Brain microvascular endothelial cell (primary cell): ENCODE measurements around the gene PFN4.
A peak's percentile ranks its signal among the peaks of the same experiment; 100 is the strongest.

ENCODE experiments used
- DNase-seq: peaks from one replicate; pipeline ENCODE4 v3.0.0-alpha.2; 2020
- H3K27ac ChIP-seq: fragments of 250-450 bp; sonication (Bioruptor Pico); 2 replicates; pipeline ENCODE4 v1.5.1; 2020; ENCODE audit warnings: mild to moderate bottlenecking, moderate library complexity
- H3K27me3 ChIP-seq: fragments of 250-450 bp; sonication (Bioruptor Pico); replicated peaks from 2 replicates; pipeline ENCODE4 v1.5.1; 2020; ENCODE audit warnings: mild to moderate bottlenecking
- H3K36me3 ChIP-seq: fragments of 250-450 bp; sonication (Bioruptor Pico); replicated peaks from 2 replicates; pipeline ENCODE4 v1.5.1; 2020; ENCODE audit warnings: mild to moderate bottlenecking
- H3K4me3 ChIP-seq: 2 replicates; pipeline ENCODE4 v1.5.1; 2011; ENCODE audit warnings: low read depth, mild to moderate bottlenecking, control low read depth, low read length, moderate library complexity
- in situ Hi-C: cut with HindIII; loops from 2 replicates; pipeline ENCODE4 v1.10.0; 2017; ENCODE audit warnings: low sequenced_read_pairs, low pct_ligation_motif_present
- TF ChIP-seq, protein P1 (sequence below): IDR thresholded peaks from 2 replicates; pipeline ENCODE4 v1.5.1; 2011; ENCODE audit warnings: low read depth, mild to moderate bottlenecking, moderate library complexity, low read length, control low read depth, inconsistent platforms; ENCODE audit errors: missing control alignments

PFN4 gene, protein sequence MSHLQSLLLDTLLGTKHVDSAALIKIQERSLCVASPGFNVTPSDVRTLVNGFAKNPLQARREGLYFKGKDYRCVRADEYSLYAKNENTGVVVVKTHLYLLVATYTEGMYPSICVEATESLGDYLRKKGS

DNA sequence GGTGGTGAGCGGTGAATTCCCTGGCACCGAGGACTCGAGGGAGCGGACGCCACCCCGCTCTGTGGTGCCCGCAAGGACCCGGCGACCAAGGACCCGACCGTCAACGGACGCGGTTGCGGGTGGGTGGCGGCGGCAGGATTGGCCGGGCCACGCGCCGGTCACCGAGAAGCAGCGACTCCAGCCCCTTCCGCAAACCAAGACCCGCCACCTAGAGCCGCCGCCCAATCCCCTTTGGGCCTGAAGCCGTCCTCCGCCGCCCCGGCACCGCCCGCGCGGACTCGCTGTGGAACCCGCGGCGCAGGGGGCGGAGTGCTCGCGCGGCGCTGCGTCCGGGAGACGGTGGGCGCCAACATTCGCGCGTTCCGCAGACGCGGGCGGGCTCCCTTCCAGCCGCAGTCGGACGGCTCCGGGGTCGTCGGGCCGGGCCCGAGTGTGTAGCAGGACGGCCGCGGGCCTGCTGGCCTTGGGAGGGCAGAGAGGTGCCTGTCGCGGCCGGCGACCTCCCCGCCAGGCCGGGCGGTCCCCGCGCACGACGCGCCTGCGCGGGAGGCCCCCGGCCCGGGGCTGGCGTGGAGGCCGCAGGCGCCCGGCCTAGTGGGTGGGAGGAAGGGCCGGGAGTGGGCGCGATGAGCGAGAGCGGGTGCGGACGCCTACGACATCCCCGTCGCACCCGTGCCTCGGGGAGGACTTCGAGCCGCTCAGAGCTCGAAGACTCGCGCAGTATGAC, at the start of gene PFN4, which contains the start of gene FAM228B:
Gene PFN4 (minus strand): TSS at position 140 of the 727 bp plus-strand sequence. CDS start 799 bp downstream, outside the sequence.
Gene FAM228B (plus strand): TSS at position 275 of the 727 bp plus-strand sequence. CDS start 893 bp downstream, outside the sequence.
- H3K27ac ChIP-seq, result peak within 1 kb of the TSS; percentile 71
- peak within 1 kb of the TSS; percentile 88 for H3K4me3 ChIP-seq
- TF ChIP-seq, protein P1, sequence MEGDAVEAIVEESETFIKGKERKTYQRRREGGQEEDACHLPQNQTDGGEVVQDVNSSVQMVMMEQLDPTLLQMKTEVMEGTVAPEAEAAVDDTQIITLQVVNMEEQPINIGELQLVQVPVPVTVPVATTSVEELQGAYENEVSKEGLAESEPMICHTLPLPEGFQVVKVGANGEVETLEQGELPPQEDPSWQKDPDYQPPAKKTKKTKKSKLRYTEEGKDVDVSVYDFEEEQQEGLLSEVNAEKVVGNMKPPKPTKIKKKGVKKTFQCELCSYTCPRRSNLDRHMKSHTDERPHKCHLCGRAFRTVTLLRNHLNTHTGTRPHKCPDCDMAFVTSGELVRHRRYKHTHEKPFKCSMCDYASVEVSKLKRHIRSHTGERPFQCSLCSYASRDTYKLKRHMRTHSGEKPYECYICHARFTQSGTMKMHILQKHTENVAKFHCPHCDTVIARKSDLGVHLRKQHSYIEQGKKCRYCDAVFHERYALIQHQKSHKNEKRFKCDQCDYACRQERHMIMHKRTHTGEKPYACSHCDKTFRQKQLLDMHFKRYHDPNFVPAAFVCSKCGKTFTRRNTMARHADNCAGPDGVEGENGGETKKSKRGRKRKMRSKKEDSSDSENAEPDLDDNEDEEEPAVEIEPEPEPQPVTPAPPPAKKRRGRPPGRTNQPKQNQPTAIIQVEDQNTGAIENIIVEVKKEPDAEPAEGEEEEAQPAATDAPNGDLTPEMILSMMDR, result no peak
- no peaks in the 10 kb centered on the region for H3K27me3 ChIP-seq
- H3K36me3 ChIP-seq, result no peaks in the 10 kb centered on the region
- peak; percentile 60 for DNase-seq
- in situ Hi-C loops, result no loop called here

DNA sequence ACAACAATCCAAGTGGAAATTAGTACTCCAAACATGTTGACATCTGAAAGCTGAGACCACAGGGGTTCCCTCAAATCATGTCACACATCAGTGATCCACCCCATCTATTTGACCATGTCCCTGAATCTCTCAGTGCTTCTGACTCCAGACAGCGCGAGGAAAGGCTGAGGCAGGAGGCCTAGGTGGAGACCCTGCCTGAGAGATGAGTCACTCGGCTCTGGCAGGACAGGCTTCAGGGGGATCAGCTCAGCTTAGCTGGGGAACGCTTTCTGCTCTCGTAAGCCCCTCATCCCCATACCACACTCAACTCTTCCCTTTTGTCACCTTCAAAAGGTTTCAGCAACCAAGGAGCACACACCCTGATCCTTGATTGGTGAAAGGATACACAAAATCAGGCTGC, 45.9 kb upstream of the PFN4 start:
- Histone ChIP-seq H3K27ac (no peak overlapping the region), H3K36me3 (no peaks in the 10 kb centered on the region), H3K4me3 (no peak overlapping the region), H3K27me3 (no peaks in the 10 kb centered on the region)
- in situ Hi-C loops, result no loop called here
- DNase-seq, result no peak
- TF ChIP-seq, protein P1, result no peak

DNA sequence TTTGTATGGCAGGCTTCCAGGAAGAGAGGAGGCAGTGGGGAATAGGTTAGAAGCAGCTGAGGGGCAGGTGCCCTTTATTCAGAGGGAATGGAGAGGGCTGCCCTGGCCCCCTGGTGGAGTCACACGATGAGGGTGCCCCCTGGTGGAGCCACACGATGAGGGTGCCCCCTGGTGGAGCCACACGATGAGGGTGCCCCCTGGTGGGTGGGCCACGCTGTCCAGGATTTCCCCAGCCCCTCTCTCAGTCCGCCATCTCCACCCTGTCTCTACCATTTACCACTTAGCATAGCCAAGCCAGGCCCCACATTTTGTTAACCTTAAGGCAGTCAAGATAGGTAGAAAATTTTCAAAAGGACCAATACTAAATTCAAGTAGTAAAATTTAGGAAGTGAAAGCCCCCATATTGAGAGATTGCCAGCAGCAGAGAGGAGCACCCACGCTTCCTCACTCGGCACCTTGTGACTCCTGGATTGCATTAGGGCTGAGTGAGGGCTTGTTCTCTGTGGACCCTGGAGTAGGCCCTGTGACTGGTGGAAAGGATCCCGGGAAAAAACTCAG, 41.4 kb upstream of the PFN4 start:
- no peak overlapping the region for H3K4me3 ChIP-seq
- TF ChIP-seq, protein P1, result peak; percentile 79
- no peak overlapping the region for H3K27ac ChIP-seq
- no peaks in the 10 kb centered on the region for H3K27me3 ChIP-seq
- peak; percentile 1 for DNase-seq
- in situ Hi-C loops, result no loop called here
- H3K36me3 ChIP-seq, result no peaks in the 10 kb centered on the region

DNA sequence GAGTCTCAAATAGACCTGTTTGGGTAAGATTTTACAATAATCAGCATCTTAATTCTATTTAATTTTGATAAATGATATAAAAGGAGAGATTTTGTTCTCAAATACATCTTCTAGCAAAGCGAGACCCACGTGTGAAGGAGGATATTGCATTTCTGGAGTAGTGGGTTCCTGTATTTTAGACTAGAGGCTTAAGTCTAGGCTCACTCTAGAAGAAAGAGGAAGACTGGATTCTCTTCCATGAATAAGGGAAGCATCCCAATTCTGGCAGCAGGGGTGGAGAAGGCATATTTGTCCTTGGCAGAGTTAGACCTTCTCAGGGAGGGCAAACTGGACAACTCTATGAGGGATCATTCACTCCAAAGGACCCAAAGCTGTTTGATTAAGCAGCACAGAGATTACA, 40.5 kb upstream of the PFN4 start:
- TF ChIP-seq, protein P1, result no peak
- no peaks in the 10 kb centered on the region for H3K36me3 ChIP-seq
- no peaks in the 10 kb centered on the region for H3K27me3 ChIP-seq
- H3K4me3 ChIP-seq, result no peak overlapping the region
- no peak for DNase-seq
- no peak overlapping the region for H3K27ac ChIP-seq
- in situ Hi-C loops, result no loop called here

DNA sequence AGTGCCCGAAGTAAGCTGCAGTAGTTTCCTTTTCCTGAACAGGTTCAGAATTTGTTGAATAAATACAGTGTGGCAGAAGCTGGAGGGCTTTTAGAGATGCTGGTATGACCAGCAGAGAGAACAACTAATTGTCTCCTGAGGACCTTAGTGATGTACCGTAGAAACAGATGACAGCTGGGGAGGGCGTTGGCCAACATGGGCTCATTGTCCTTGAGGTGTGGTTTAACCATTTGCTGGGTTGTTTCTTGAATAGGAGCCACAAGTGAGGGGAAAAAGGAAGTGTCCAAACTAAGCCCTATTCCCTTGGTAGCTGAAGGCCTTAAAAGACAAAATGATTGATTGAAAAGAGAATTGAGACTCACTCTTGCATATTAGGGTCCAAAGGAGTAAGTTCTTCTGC, 40.1 kb upstream of the PFN4 start:
- Histone ChIP-seq H3K27me3 (no peaks in the 10 kb centered on the region), H3K4me3 (no peak overlapping the region), H3K27ac (no peak overlapping the region), H3K36me3 (no peaks in the 10 kb centered on the region)
- TF ChIP-seq, protein P1, result no peak
- in situ Hi-C loops, result no loop called here
- DNase-seq, result no peak
